ENCODE results near the gene HECA. TPM values are rescaled to one million over a fixed set of nuclear protein-coding genes. Genes with fewer than 3 reads are reported as not detected.

HECA gene
- total RNA-seq, 1 donor from 2014 or later: 26.2 TPM

DNA sequence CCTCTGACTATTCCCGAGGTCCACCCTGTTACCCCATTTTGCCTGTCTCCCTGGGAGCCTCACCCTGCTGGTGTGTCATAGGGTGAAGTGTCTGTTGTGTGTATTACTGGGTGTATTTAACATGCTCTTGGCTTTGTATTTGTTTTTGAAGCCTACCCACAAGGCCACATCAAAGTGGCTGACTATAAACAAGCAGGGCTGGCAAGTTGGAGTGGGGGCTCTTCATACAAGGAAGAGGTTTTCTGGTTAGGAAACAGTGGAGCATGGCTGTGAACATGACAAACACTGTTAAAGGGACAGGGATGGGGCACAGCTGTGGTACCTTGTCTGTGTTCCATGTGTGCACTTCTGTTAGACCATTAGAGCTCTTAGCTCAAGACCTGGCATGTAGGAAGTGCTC is 26.3 kb downstream of the HECA start:
- DNase-seq (ENCODE audit: low spot score): no peak

GRCh38 chr6:139161817-139162284 is 27.0 kb downstream of the HECA start:
- DNase-seq (ENCODE audit: low spot score): no peak

DNA sequence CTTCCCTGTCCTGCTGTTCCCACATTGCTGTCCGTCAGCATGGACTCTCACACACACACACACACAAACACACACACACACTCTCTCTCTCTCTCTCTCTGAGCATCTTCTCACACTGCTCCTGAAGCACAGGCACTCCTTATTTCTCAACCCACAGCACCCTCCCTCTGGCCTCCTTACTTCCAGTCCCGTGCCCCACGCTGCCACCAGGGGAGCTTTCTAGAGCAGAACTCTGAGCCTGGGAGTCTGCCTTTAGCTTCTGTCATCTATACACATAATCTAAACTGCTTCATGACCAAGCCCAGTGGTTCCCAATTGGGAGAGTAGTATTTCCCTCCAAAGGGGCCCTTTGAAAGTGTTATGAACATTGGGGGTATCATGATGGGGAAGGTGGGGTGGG is 29.1 kb downstream of the HECA start:
- DNase-seq (ENCODE audit: low spot score): no peak

DNA sequence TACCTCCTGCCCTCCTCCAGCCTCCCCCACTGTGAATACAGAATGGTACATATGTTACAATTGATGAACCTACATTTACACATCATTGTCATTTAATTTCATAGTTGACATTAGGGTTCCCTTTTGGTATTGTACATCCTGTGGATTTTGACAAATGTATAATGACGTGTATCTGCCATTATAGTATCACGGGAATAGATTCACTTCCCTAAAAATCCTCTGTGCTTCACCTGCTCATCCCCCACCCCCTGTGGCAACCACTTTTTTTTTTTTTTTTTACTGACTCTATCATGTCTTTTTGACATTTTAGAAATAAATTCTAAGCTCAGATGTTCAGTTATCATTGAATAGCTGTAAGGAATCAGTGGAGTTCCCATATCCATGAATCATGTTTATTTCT is 30.4 kb downstream of the HECA start:
- no peak for DNase-seq (ENCODE audit: low spot score)

DNA sequence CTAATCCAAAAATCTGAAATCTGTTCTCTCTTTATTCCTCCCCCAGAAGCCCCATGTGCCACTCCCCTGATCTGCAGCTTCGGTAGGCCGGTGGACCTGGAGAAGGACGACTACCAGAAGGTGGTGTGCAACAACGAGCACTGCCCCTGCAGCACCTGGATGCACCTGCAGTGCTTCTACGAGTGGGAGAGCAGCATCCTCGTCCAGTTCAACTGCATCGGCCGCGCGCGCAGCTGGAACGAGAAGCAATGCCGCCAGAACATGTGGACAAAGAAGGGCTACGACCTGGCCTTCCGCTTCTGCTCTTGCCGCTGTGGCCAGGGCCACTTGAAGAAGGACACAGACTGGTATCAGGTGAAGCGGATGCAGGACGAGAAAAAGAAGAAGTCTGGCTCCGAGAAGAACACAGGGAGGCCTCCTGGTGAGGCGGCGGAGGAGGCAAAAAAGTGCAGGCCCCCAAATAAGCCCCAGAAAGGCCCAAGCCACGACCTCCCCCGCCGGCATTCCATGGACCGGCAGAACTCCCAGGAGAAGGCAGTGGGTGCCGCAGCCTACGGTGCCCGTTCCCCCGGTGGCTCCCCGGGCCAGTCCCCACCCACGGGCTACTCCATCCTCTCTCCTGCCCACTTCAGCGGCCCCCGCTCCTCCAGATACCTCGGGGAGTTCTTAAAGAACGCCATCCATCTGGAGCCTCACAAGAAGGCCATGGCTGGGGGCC is 31.5 kb downstream of the HECA start:
- DNase-seq (ENCODE audit: low spot score): no peak

DNA sequence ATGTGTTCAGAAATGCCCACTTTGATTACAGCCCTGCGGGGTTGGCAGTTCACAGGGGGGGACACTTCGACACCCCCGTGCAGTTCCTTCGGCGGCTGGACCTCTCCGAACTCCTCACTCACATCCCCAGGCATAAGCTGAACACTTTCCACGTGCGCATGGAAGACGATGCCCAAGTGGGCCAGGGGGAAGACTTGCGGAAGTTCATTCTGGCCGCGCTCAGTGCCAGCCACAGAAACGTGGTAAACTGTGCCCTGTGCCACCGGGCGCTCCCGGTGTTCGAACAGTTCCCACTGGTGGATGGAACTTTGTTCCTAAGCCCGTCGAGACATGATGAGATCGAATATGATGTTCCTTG is 32.1 kb downstream of the HECA start:
- no peak for DNase-seq (ENCODE audit: low spot score)

- DNase-seq (ENCODE audit: low spot score): no peak
Observed at GRCh38 chr6:139172151-139172550, 37.3 kb downstream of the HECA start.

DNA sequence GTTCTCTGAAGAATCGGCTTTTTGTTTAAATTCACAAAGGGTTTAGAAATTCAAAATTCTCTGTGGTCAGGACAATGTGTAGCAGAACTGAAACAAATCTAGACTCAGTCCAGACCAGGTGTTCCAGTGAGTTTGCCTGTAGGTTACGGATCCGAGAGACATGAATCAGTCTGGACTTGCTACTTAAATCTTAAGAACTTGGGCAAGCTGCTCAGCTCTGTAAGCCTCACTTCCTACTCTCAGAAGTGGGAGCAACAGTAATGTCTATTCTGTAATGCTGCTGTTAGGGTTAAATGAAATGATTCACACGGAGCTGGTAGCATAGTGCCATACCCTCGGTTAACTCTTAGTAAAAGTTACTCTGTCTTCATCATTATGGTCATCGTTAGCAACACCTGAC is 37.7 kb downstream of the HECA start:
- no peak for DNase-seq (ENCODE audit: low spot score)

- no peak for DNase-seq (ENCODE audit: low spot score)
Observed at GRCh38 chr6:139173172-139173571, 38.3 kb downstream of the HECA start.

GRCh38 chr6:139173822-139174221 is 38.9 kb downstream of the HECA start:
- no peak for DNase-seq (ENCODE audit: low spot score)

DNA sequence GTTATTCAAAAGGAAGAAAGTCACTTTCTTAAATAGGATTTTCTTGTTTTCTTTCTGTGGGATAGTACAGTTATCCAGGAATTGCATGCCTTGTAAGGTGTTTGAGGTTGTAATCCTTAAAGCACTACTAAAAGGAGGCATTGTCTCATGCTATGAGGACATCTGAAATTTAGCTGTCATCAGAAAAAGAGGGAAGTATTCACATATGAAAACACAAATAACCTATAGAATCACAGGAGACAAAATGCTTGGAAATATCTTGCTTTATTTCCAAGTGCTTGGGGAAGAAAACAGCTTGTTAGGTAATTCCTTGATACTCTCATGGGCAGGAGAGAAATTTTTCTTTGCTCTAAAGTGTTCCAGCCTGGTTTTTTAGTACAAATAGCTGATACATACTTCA is 40.1 kb downstream of the HECA start:
- no peak for DNase-seq (ENCODE audit: low spot score)

DNA sequence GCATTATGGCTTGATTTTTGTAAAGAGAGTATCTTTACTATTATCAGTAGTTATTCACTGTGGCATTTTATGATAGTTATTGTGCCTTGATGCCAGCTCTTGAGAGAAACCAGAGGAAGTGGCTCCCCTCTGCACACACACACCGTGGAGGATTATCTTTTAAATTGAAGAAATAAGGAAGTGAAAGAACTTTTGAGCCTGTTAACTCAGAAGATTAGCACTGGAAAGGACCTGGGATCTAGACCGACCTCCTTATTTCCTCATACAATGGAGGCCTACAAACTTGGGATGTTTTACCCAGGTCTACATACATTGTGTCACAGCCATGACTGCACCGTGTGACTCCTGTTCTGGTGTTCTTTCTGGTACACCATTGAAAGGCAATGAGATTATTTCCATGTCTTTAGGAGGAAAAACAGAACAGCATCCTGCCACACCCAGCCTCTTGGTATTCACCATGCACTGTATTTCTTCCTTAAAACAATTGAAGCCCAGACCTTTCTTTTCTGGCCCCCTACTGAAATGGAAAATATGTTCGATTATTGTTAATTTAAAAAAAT is 40.6 kb downstream of the HECA start:
- DNase-seq (ENCODE audit: low spot score): no peak

- DNase-seq (ENCODE audit: low spot score): no peak
Observed at GRCh38 chr6:139181236-139181635, 46.4 kb downstream of the HECA start.

- no peak for DNase-seq (ENCODE audit: low spot score)
Observed at GRCh38 chr6:139184047-139184446, 49.2 kb downstream of the HECA start.

GRCh38 chr6:139184459-139184858 is 49.6 kb downstream of the HECA start:
- no peak for DNase-seq (ENCODE audit: low spot score)

- DNase-seq (ENCODE audit: low spot score): no peak
Observed at GRCh38 chr6:139186242-139186641, 51.4 kb downstream of the HECA start.

DNA sequence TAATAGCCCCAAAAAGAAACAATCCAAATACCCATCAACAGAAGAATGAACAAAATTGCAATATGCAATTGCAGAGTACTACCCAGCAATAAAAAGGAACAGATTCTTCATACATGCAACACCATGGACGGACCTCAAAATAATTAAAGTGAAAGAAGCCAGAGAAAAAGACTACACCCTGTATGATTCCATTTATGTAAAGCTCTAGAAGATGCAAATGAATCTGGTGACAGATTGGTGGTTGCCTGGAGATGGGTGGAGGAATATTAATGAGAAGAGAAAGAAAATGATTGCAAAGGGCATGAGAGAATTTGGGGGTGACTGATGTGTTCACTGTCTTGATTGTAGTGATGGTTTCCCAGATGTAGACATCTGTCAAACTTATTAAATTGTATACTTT is 51.8 kb downstream of the HECA start:
- no peak for DNase-seq (ENCODE audit: low spot score)

DNA sequence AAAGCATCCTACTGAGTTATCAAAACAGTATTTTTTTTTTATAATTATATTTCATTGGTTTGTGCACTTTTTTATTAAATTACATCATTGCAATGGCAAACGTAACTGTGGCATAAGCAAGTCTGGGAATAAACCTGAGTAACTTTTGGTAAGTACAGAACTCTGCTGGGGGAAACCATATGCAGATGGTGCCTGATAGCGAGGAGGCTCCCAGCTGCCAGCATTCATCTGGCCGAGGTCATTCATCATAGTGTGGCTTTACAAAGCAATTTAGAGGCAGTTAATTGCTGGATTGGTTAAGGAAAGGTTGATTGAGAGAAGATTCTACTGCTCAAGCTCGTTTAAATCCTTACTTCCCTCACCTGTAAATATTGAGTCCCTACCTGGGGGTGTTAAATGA is 52.6 kb downstream of the HECA start:
- no peak for DNase-seq (ENCODE audit: low spot score)

DNA sequence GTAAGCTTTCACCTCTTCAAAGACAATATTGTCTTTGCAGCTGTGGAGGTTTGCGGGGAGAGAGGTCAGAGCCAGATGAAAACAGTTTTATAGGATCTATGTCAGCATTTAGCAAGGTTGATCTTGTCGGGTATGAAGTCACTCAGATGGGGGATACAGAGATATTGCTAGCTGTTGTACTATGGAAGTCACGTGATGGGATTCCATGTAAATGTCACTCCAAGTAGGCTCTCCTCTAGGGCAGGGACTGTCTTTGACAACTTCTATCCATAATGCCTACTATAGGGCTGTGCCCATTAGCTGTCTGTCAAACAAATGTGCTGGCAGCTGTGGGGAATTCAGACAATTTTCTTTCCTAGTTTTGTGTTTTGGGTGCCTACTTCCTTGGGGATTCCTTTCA is 54.8 kb downstream of the HECA start:
- no peak for DNase-seq (ENCODE audit: low spot score)

- DNase-seq (ENCODE audit: low spot score): peak; percentile 49
Observed at GRCh38 chr6:139194740-139195139, 59.9 kb downstream of the HECA start.

DNA sequence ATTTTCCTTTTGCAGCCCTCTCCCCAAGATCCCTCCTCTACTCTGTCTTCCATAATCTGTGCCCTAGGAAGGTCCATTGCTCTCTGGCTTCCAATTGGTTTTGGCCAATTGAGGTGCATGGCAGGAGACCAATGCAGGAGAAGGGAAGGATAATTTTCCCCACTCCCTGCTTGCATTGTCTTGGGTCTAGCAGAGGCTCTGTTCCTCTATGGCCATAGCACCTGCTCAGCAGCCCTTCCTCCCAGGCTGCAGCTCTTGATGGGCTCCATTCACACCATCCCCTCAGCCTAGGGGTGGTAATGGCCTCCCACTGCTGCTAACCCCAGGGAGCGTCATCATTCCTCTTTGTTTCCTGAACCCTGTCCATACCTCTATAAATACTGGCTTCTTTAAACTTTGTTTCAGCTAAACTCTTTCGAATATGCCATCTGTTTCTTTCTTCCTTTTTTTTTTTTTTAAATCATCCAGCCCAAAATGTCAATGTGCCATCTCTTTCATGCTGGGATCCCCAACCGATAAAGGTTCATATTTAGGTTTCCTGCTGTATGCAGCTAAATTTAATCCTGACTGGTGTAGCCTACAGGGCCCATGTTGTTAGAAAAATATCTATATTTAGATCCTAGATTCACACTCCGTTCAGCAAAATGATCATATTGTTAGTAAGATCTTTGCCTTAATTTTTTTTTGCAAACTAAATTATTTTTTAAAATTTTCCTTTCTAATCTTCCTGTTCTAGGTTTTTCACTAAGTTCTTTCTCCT is 63.8 kb downstream of the HECA start:
- no peak for DNase-seq (ENCODE audit: low spot score)

GRCh38 chr6:139201378-139201777 is 66.5 kb downstream of the HECA start:
- no peak for DNase-seq (ENCODE audit: low spot score)

DNA sequence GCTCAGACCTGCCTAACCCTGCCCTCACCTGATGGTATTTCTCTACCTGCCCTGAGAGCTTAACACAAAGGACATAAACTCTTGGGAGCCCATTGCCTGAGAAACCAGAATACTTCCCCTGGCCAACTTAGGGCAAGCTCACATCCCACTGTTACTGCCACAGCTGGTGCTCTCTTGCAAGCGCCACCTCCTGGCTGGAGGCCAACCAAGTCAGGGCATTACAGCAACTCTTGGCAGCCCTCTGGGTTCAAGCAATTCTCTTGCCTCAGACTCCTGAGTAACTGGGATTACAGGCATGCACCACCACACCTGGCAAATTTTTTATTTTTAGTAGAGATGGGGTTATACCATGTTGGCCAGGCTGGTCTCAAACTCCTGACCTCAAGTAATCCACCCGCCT is 70.1 kb downstream of the HECA start:
- DNase-seq (ENCODE audit: low spot score): no peak

Data from umbilical cord (tissue), 2 donors.